HAP-1 (cell line): ENCODE results near the gene MTHFD2L.

Experiments used
- DNase-seq, 2 experiments: peaks; one replicate each; pipeline ENCODE4 v3.0.0-alpha.2; 2016 to 2020; ENCODE audit warnings: low spot score in 2 of 2
- H3K27me3 ChIP-seq: fragments of 250-450 bp; sonication (Bioruptor Pico); 2 replicates; pipeline ENCODE4 v1.5.1; 2020; ENCODE audit warnings: low read depth, mild to moderate bottlenecking, moderate library complexity
- H3K36me3 ChIP-seq: fragments of 250-450 bp; sonication (Bioruptor Pico); replicated peaks from 2 replicates; pipeline ENCODE4 v1.5.1; 2020; ENCODE audit warnings: mild to moderate bottlenecking
- H3K4me1 ChIP-seq: fragments of 250-450 bp; sonication (Bioruptor Pico); 2 replicates; pipeline ENCODE4 v1.5.1; 2020; ENCODE audit warnings: mild to moderate bottlenecking
- H3K4me3 ChIP-seq: fragments of 250-450 bp; sonication (Bioruptor Pico); 2 replicates; pipeline ENCODE4 v1.5.1; 2020; ENCODE audit warnings: mild to moderate bottlenecking, moderate library complexity
- H3K9me3 ChIP-seq: fragments of 250-450 bp; sonication (Bioruptor Pico); 2 replicates; pipeline ENCODE4 v1.5.1; 2020; ENCODE audit warnings: mild to moderate bottlenecking, moderate library complexity
- in situ Hi-C: fragments of 300-500 bp; cut with MboI; formaldehyde crosslinking; loops from 3 replicates; pipeline ENCODE4 v1.14.3; 2020; ENCODE audit warnings: low sequenced_read_pairs, inconsistent platforms, mixed read lengths

The MTHFD2L gene

DNA sequence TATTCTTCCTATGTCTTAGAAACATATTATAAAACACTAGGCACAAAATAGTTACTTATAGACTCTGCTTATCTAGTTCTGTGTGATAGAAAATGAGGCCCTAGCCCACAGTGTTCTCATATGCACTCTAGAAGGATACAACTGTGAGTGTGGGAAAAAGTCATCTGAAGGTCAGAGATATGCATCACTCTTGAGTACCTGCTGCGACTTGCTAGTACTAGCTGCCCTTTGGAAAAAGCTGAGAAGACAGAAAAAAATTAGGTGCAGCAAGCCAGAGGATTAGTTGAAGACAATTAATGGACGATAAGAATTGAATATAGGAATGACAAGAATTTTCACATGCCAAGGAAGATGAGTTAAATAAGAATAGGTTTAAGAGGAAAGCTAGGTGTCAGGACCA, 61.3 kb downstream of the MTHFD2L start:
- Histone ChIP-seq H3K4me1 (0 out of 2 replicates have a peak, but pooled peaks cover 4% of the 10 kb centered on the region), H3K36me3 (no peaks in the 10 kb centered on the region), H3K9me3 (no peaks in the 10 kb centered on the region), H3K27me3 (no peaks in the 10 kb centered on the region), H3K4me3 (no peak overlapping the region)
- no peak for DNase-seq
- in situ Hi-C loops = no loop called here

DNA sequence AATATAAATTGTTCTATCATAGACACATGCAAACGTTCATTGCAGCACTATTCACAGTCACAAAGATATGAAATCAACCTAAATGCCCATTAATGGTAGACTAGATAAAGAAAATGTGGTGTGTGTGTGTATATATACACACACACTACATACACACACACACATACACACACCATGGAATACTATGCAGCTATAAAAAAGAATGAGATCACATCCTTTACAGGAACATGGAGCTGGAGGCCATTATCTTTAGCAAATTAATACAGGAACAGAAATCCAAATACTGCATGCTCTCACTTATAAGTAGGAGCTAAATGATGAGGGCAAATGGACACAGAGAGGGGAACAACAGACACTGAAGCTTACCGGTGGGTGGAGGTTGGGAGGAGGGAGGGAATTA, 65.2 kb downstream of the MTHFD2L start:
- Histone ChIP-seq H3K36me3 (no peaks in the 10 kb centered on the region), H3K9me3 (no peaks in the 10 kb centered on the region), H3K4me1 (0 out of 2 replicates have a peak, but pooled peaks cover 4% of the 10 kb centered on the region), H3K4me3 (no peak overlapping the region), H3K27me3 (no peaks in the 10 kb centered on the region)
- in situ Hi-C loops = no loop called here
- no peak for DNase-seq

DNA sequence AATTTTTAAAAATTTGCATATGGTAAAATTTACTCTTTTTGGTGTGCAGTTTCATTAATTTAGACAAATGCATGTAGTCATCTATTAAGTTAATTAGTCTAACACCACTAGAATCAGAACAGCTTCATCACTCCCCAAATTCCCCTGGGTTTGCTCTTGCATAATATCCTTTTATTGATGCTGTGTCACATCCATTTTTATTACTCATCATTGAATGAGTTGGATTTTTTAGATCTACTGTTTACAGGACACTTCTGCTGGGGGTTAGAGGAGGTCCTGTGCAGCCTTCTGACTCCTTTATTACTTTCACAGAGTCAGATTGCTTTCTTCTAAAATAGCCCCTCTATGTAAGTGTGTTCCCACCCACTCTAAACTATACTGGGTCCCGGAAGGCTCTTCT, 65.9 kb downstream of the MTHFD2L start:
- Histone ChIP-seq H3K4me1 (0 out of 2 replicates have a peak, but pooled peaks cover 4% of the 10 kb centered on the region), H3K36me3 (no peaks in the 10 kb centered on the region), H3K4me3 (no peak overlapping the region), H3K9me3 (no peaks in the 10 kb centered on the region), H3K27me3 (no peaks in the 10 kb centered on the region)
- in situ Hi-C loops = no loop called here
- DNase-seq = no peak

DNA sequence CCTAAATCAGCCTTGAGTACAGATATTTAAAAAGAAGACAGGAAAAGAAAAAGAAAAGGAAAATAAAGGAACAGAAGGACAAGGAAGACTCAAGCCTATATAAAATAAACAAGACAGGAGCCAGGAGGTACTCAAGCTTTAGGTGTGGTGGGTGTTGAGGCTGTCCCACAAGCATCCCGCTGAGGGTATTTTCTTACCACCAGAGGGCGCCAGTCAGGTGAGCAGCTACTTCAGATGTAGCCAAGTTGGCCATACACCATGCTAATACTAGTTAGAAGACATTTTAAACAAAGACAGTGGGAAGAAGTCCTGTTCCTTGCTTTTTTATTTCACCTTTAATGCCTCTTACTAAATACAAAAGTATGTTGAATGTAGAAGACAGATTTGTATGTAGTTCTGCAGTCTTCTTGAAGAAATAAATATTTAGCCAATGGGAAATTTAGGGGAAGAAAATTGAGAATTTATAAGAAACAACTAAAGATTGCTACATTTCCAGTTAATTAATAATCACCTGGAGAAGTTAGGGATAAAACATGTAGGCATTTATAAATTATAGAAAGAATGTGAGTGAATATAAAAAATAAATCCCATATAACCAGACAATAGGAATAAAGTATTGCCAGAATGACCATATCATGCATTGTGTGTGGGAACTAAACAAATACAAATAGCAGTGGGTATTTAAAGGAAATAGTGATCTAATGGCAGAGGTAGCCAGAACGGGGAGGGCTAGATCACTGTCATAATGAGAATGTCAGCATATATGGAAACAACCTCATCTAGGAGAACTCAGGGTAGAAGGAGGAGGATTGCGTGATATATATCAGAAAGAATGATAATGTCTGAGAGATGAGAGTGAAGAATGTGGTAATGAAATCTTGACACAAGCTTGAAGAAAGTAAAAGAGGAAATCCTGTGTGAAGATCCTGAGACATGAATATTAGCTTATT, 71.0 kb downstream of the MTHFD2L start:
- Histone ChIP-seq H3K4me1 (no peaks in the 10 kb centered on the region), H3K4me3 (no peak overlapping the region), H3K9me3 (no peaks in the 10 kb centered on the region), H3K36me3 (no peaks in the 10 kb centered on the region), H3K27me3 (no peaks in the 10 kb centered on the region)
- peak; percentile 60 to 86 for DNase-seq
- in situ Hi-C loops = no loop called here

DNA sequence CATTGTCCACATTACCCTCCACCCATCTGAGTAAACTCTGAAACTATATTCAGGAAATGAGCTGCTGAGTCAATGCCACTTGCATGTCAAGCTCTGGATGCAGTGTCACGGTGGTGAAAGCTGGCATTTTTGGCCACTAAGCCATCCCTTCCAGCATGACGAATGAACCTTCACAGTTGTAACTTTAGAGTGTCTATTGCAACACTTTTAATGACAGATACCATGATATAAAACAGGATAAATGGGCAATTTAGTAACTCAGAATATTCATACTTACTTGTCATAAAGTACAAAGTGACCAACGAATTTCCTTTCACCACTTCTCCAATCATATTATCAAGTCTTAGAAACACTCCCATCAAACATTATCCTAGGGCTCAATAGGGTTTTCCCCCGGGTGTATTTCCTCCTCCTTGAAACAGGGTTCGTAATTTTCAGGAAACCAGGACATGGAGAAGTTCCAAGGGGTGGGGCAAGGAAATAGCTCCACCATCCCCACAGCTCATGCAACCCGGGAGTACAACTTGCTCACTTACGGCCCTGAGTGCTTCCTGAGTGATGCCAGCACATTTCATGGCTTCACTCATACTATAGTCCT, 73.1 kb downstream of the MTHFD2L start:
- no peaks in the 10 kb centered on the region for H3K36me3 ChIP-seq
- DNase-seq = no peak
- H3K4me3 ChIP-seq = no peak overlapping the region
- no peaks in the 10 kb centered on the region for H3K9me3 ChIP-seq
- H3K27me3 ChIP-seq = no peaks in the 10 kb centered on the region
- in situ Hi-C loops = no loop called here
- H3K4me1 ChIP-seq = no peaks in the 10 kb centered on the region

DNA sequence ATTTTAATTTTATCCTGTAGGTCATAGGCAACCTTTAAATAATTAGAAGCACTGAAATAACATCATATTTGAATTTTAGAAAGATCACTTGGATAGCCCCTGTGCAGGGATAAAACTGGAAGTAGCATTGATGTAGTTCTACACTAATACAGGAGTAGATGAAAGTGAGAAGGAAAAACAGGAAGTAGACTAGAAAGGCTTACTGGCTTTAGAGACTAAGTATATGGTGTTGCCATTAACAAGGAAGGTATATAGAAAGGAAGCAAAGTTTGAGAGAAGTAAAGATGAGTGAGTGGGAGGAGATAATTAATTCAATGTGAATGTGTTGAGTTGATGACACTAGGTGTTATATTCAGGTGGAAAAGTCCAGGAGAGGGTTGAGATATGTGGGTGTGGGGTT, 77.2 kb downstream of the MTHFD2L start:
- Histone ChIP-seq H3K4me3 (no peak overlapping the region), H3K27me3 (no peaks in the 10 kb centered on the region), H3K4me1 (no peaks in the 10 kb centered on the region), H3K9me3 (no peaks in the 10 kb centered on the region), H3K36me3 (no peaks in the 10 kb centered on the region)
- DNase-seq = no peak
- in situ Hi-C loops = no loop called here

DNA sequence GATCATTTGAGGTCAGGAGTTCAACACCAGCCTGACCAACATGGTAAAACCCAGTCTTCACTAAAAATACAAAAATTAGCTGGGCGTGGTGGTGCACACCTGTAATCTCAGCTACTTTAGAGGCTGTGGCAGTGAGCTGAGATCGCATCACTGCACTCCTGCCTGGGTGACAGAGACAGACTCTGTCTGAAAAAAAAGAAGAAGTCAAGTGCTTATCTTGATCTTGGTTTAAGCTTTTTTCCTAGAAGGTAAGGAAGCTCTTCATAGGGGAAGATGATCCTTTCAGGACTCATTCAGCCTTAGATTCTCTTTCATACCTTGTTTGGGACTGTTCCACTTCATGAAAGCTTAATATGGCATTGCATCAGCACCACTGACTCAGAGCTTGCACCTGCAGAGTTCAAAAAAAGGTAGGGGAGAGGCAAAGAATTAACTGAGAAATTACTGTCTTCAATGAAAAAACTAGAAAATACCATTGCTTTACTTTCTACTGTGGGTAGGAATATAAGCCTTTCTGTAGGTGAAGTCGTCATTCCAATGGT, 79.6 kb downstream of the MTHFD2L start:
- no peak overlapping the region for H3K4me3 ChIP-seq
- no peaks in the 10 kb centered on the region for H3K4me1 ChIP-seq
- no peak for DNase-seq
- H3K9me3 ChIP-seq = no peaks in the 10 kb centered on the region
- H3K27me3 ChIP-seq = no peaks in the 10 kb centered on the region
- no peaks in the 10 kb centered on the region for H3K36me3 ChIP-seq
- in situ Hi-C loops = no loop called here

DNA sequence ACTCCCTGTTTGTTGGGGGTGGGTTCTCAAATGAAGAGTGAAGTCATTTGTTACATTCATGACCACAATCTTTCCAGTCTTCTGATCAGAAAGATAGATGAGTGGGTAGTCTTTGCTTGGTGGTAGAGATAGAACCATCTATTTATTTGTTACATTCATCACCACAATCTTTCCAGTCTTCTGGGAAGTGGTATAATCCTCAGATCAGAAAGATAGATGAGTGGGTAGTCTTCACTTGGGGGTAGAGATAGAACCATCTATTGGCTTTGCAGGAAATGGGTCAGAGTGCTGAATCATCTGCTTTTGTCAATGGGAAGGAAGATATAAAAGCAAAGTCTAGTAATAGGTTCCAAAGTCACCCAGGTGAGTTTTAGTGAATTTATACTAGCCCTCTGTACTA, 86.1 kb downstream of the MTHFD2L start:
- no peaks in the 10 kb centered on the region for H3K9me3 ChIP-seq
- H3K27me3 ChIP-seq = no peaks in the 10 kb centered on the region
- H3K36me3 ChIP-seq = no peaks in the 10 kb centered on the region
- H3K4me3 ChIP-seq = no peak overlapping the region
- no peak for DNase-seq
- in situ Hi-C loops = no loop called here
- no peaks in the 10 kb centered on the region for H3K4me1 ChIP-seq

DNA sequence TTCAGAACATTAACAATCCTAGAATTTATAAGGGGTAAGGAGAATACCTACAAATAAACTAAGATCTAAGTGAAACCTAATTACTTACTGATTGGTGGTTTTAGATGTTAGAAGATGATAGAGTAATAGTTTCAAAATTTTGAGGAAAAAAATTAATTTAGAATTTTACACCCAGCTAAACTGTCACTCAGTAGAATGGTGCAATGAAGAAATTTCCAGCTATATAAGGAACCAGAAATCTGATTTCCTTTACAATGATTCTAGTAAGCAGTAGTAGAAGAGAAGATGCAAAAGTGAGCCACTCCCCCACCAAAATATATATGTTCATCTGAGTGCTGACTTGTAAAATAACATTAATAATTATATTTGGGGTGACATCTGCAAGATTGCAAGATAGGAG, 95.0 kb downstream of the MTHFD2L start:
- H3K27me3 ChIP-seq = no peaks in the 10 kb centered on the region
- no peak overlapping the region for H3K4me3 ChIP-seq
- no peaks in the 10 kb centered on the region for H3K9me3 ChIP-seq
- DNase-seq = no peak
- no peaks in the 10 kb centered on the region for H3K4me1 ChIP-seq
- in situ Hi-C loops = no loop called here
- no peaks in the 10 kb centered on the region for H3K36me3 ChIP-seq

DNA sequence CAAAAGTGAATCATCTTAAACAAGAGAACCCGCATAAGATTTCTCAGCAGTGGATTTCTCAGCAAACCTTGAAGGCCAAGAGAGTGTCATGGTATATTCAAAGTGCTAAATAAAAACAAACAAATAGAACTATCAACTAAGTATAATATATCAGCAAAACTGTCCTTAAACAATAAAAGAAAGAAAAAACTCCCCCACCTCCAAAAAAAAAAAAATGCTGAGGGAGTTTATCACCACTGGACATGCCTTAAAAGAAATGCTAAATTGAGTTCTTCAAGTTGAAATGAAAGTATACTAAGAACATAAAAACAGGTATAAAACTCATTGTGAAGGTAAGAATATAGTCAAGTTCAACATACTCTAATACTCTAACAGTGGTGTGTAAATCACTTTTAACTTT, 96.5 kb downstream of the MTHFD2L start:
- H3K9me3 ChIP-seq = no peaks in the 10 kb centered on the region
- no peaks in the 10 kb centered on the region for H3K36me3 ChIP-seq
- H3K27me3 ChIP-seq = no peaks in the 10 kb centered on the region
- no peak for DNase-seq
- in situ Hi-C loops = no loop called here
- no peaks in the 10 kb centered on the region for H3K4me1 ChIP-seq
- no peak overlapping the region for H3K4me3 ChIP-seq

DNA sequence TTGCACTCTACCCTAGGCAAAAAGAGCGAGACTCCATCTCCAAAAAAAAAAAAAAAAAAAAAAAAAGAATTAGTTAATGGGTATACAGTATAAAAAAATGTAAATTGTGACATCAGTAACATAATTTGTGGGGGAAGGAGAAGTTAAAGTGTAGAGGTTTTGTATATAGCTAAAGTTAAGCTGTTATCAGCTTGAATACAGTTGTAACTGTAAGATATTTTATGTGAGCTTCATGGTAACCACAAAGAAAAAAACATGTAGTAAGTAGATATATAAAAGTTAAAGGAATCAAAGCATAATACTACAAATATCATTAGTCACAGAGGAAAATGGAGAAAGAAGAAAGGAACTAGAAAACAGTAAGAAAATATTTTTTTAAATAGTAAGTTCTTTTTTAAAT, 97.2 kb downstream of the MTHFD2L start:
- H3K36me3 ChIP-seq = no peaks in the 10 kb centered on the region
- in situ Hi-C loops = no loop called here
- no peak for DNase-seq
- no peaks in the 10 kb centered on the region for H3K4me1 ChIP-seq
- H3K9me3 ChIP-seq = no peaks in the 10 kb centered on the region
- H3K4me3 ChIP-seq = no peak overlapping the region
- no peaks in the 10 kb centered on the region for H3K27me3 ChIP-seq

DNA sequence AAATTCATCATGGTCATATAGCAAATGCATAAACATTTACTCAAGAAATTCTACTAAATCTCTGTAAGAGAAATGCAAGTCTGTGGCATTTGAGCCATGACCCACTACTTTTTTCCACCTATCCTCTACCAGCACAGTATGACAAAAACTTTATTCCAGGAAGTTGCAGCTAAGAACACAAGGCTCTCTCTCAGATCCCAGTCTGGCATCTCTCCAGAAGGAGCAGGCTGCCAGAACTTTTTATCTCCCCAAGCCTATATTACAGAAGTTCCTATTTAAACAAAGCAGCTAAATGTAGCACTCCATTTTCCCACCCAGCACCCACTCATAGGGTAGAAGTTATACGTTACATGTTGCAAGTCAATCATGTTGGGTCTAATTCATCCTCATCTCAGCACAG, 101.0 kb downstream of the MTHFD2L start:
- Histone ChIP-seq H3K27me3 (no peaks in the 10 kb centered on the region; the same call in 1 of the 2 replicates), H3K9me3 (no peaks in the 10 kb centered on the region), H3K4me1 (no peaks in the 10 kb centered on the region), H3K4me3 (no peak overlapping the region), H3K36me3 (no peaks in the 10 kb centered on the region)
- in situ Hi-C loops = no loop called here
- DNase-seq = no peak

DNA sequence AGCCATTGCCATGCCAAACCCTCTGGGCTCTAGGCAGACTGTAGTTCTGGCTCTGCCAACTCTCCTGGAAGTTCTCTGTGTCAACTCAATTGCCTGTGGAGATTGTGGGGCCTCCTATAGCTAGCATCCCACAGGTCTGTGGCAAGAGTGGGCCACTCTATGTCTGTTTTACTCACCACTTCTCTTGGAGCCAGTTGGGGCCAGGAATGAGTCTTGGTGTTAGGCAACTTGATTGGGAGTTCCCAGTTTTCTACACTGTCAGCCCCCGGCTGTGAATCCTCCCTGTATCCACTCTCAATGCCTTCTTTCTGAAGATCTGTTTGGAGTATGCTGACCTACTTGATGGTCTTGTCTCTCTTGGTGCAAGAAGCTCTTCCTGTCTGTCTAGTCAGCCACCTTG, 102.1 kb downstream of the MTHFD2L start:
- Histone ChIP-seq H3K9me3 (no peaks in the 10 kb centered on the region), H3K27me3 (no peaks in the 10 kb centered on the region; the same call in 1 of the 2 replicates), H3K4me1 (no peaks in the 10 kb centered on the region), H3K4me3 (no peak overlapping the region), H3K36me3 (no peaks in the 10 kb centered on the region)
- in situ Hi-C loops = no loop called here
- DNase-seq = no peak

DNA sequence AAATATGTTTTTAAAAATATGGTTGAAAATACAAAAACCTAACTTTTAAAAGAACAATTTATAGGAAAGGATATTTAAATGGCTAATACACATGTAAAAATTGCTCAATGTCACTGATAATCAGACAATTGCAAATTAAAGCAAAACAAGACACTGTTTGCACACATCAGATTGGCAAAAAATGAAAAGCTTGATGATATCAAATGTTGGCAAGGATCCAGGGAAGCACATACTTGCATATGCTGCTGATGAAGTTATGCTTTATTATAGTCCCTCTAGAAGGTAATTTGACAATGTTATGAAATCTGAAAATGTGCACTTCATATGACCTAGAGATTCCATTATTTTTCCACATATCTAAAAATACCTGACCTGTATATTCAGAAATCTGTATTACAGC, 104.6 kb downstream of the MTHFD2L start:
- no peaks in the 10 kb centered on the region; the same call in 1 of the 2 replicates for H3K27me3 ChIP-seq
- in situ Hi-C loops = no loop called here
- no peaks in the 10 kb centered on the region for H3K4me1 ChIP-seq
- no peaks in the 10 kb centered on the region for H3K9me3 ChIP-seq
- no peaks in the 10 kb centered on the region for H3K36me3 ChIP-seq
- no peak for DNase-seq
- H3K4me3 ChIP-seq = no peak overlapping the region
